Fibroblast of villous mesenchyme (primary cell): ENCODE measurements around the gene CDH5. TPM values are rescaled to one million over a fixed set of nuclear protein-coding genes. Genes with fewer than 3 reads are reported as not detected.

Source experiments
- DNase-seq: peaks from one replicate; pipeline ENCODE4 v3.0.0-alpha.2; 2010; ENCODE audit warnings: low read depth
- H3K4me3 ChIP-seq: 2 replicates; pipeline ENCODE4 v1.5.1; 2011; ENCODE audit warnings: low read depth, mild to moderate bottlenecking, low read length
- CTCF ChIP-seq: IDR thresholded peaks from 2 replicates; pipeline ENCODE4 v1.5.1; 2012; ENCODE audit warnings: low read depth, mild to moderate bottlenecking, low read length; ENCODE audit not compliant: insufficient read depth
- total RNA-seq: library from RNA; depleted of rRNA; stranded (reverse); fragments of >200 nt; gene quantifications from 2 replicates; pipeline ENCODE4 v1.2.3, GENCODE V29; 2012

Gene CDH5
- total RNA-seq, 1 donor: not detected

GRCh38 chr16:66379571-66379941, 13.1 kb downstream of the CDH5 start:
- TF ChIP-seq CTCF: no peak
- H3K4me3 ChIP-seq: no peak overlapping the region
- DNase-seq: no peak

GRCh38 chr16:66380421-66380820, 13.9 kb downstream of the CDH5 start:
- no peak overlapping the region for H3K4me3 ChIP-seq
- no peak for DNase-seq
- TF ChIP-seq CTCF: no peak

- no peak overlapping the region for H3K4me3 ChIP-seq
- no peak for DNase-seq
- no peak for TF ChIP-seq CTCF
Measured at GRCh38 chr16:66381585-66382170, 15.2 kb downstream of the CDH5 start.

- no peak for DNase-seq
- no peak overlapping the region for H3K4me3 ChIP-seq
- no peak for TF ChIP-seq CTCF
Measured at GRCh38 chr16:66382171-66382965, 15.9 kb downstream of the CDH5 start.

GRCh38 chr16:66382966-66383299, 16.4 kb downstream of the CDH5 start:
- peak; percentile 72 for DNase-seq
- no peak for TF ChIP-seq CTCF
- H3K4me3 ChIP-seq: no peak overlapping the region

GRCh38 chr16:66383551-66383950, 17.1 kb downstream of the CDH5 start:
- no peak for TF ChIP-seq CTCF
- DNase-seq: no peak
- H3K4me3 ChIP-seq: no peak overlapping the region
